PFSK-1 (cell line): ENCODE results near the gene RUNX3.

Experiments
- FOXP2 ChIP-seq: optimal IDR thresholded peaks from 2 replicates; pipeline ENCODE3; 2011; ENCODE audit warnings: borderline replicate concordance, control low read depth, inconsistent platforms; ENCODE audit not compliant: insufficient read depth; ENCODE audit errors: extremely low read length, extremely low read depth
- POLR2AphosphoS5 ChIP-seq: IDR thresholded peaks from 2 replicates; pipeline ENCODE4 v1.6.1; 2012; ENCODE audit warnings: low read depth, mild to moderate bottlenecking, control low read depth, low read length, moderate library complexity
- REST ChIP-seq, 2 experiments: IDR thresholded peaks; 2 replicates each; pipeline versions ENCODE4 v1.6.1 to v1.8.0; 2011 to 2012; ENCODE audit warnings: low read depth in 2 of 2, low read length in 2 of 2, control low read depth in 1 of 2, inconsistent platforms in 1 of 2, mild to moderate bottlenecking in 1 of 2, moderate library complexity in 1 of 2; ENCODE audit not compliant: insufficient read depth in 1 of 2
- SIN3A ChIP-seq: IDR thresholded peaks from 2 replicates; pipeline ENCODE4 v1.6.1; 2012; ENCODE audit warnings: mild to moderate bottlenecking, low read length, moderate library complexity, borderline replicate concordance; ENCODE audit not compliant: insufficient read depth
- TAF1 ChIP-seq: IDR thresholded peaks from 2 replicates; pipeline ENCODE4 v1.6.1; 2012; ENCODE audit warnings: low read length, control low read depth, borderline replicate concordance; ENCODE audit not compliant: insufficient read depth

RUNX3 gene

GRCh38 chr1:24881034-24881433 lies 49.0 kb downstream of the RUNX3 start:
- TF ChIP-seq FOXP2 (no peak), TAF1 (no peak), SIN3A (no peak), POLR2AphosphoS5 (no peak), REST (IDR thresholded peaks at IDR 0.05; ENCODE audit: insufficient read depth in 1 of 2, low read depth in 2 of 2, low read length in 2 of 2) (no peak)

GRCh38 chr1:24878775-24879742 lies 51.0 kb downstream of the RUNX3 start:
- TF ChIP-seq SIN3A (no peak), POLR2AphosphoS5 (no peak), FOXP2 (no peak), REST (IDR thresholded peaks at IDR 0.05; ENCODE audit: insufficient read depth in 1 of 2, low read depth in 2 of 2, low read length in 2 of 2) (no peak), TAF1 (no peak)

GRCh38 chr1:24878045-24878444 lies 52.0 kb downstream of the RUNX3 start:
- TF ChIP-seq POLR2AphosphoS5 (no peak), SIN3A (no peak), REST (IDR thresholded peaks at IDR 0.05; ENCODE audit: insufficient read depth in 1 of 2, low read depth in 2 of 2, low read length in 2 of 2) (no peak), FOXP2 (no peak), TAF1 (no peak)

GRCh38 chr1:24875991-24876506 lies 54.0 kb downstream of the RUNX3 start:
- TF ChIP-seq POLR2AphosphoS5 (no peak), TAF1 (no peak), REST (IDR thresholded peaks at IDR 0.05; ENCODE audit: insufficient read depth in 1 of 2, low read depth in 2 of 2, low read length in 2 of 2) (no peak), FOXP2 (no peak), SIN3A (no peak)
